GM18861 (cell line): Measurements from ENCODE around the gene RNF207.

Source experiments
- ATAC-seq: cut with Tn5 transposase; IDR thresholded peaks from one replicate; pipeline ENCODE4 v1.9.1; 2021; ENCODE audit not compliant: unreplicated experiment

RNF207 gene

GRCh38 chr1:6224718-6225117 is 18.8 kb downstream of the RNF207 start:
- no peak for ATAC-seq

GRCh38 chr1:6225651-6226050 is 19.7 kb downstream of the RNF207 start:
- ATAC-seq: no peak

- no peak for ATAC-seq
Measured at GRCh38 chr1:6233376-6233775, 27.5 kb downstream of the RNF207 start.

- no peak for ATAC-seq
Measured at GRCh38 chr1:6234502-6235295, 28.8 kb downstream of the RNF207 start.

GRCh38 chr1:6235296-6235677 is 29.4 kb downstream of the RNF207 start:
- peak; percentile 12 for ATAC-seq

GRCh38 chr1:6237093-6237492 is 31.2 kb downstream of the RNF207 start:
- ATAC-seq: no peak

- ATAC-seq: no peak
Measured at GRCh38 chr1:6239213-6239752, 33.4 kb downstream of the RNF207 start.

GRCh38 chr1:6239950-6240768 is 34.2 kb downstream of the RNF207 start:
- no peak for ATAC-seq

- no peak for ATAC-seq
Measured at GRCh38 chr1:6241107-6241886, 35.4 kb downstream of the RNF207 start.

GRCh38 chr1:6241887-6242740 is 36.2 kb downstream of the RNF207 start:
- no peak for ATAC-seq

GRCh38 chr1:6243053-6243834 is 37.3 kb downstream of the RNF207 start:
- ATAC-seq: no peak

- ATAC-seq: no peak
Measured at GRCh38 chr1:6243993-6244392, 38.1 kb downstream of the RNF207 start, which contains the start of gene HES3. Gene HES3 (plus strand): TSS chr1:6244179. CDS start chr1:6244366, 187 bp downstream.

GRCh38 chr1:6244401-6245049 is 38.6 kb downstream of the RNF207 start:
- no peak for ATAC-seq

- ATAC-seq: peak; percentile 53
Measured at GRCh38 chr1:6245086-6245868, 39.4 kb downstream of the RNF207 start.

- ATAC-seq: no peak
Measured at GRCh38 chr1:6245869-6246496, 40.1 kb downstream of the RNF207 start.

- no peak for ATAC-seq
Measured at GRCh38 chr1:6246497-6247467, 40.9 kb downstream of the RNF207 start.
